Nephron (organoid): ENCODE results near the gene DRP2.

ENCODE experiments used
- H3K27ac Mint-ChIP-seq, 3 experiments: 2 replicates each; pipeline ENCODE4 v1.8.0; 2020; ENCODE audit warnings: mixed read lengths in 3 of 3, mild to moderate bottlenecking in 2 of 3, moderate library complexity in 1 of 3
- H3K27me3 Mint-ChIP-seq: 2 replicates; pipeline ENCODE4 v1.8.0; 2021; ENCODE audit warnings: low read depth, mild to moderate bottlenecking, moderate library complexity, mixed read lengths
- H3K36me3 Mint-ChIP-seq: 2 replicates; pipeline ENCODE4 v1.8.0; 2020; ENCODE audit warnings: low read depth, mixed read lengths
- H3K4me1 Mint-ChIP-seq: 2 replicates; pipeline ENCODE4 v1.8.0; 2020; ENCODE audit warnings: mixed read lengths
- H3K4me3 Mint-ChIP-seq, 3 experiments: 2 replicates each; pipeline ENCODE4 v1.8.0; 2020; ENCODE audit warnings: mild to moderate bottlenecking in 3 of 3, mixed read lengths in 3 of 3, moderate library complexity in 2 of 3
- H3K9me3 Mint-ChIP-seq: 2 replicates; pipeline ENCODE4 v1.8.0; 2020; ENCODE audit warnings: mixed read lengths
- CTCF ChIP-seq, 3 experiments: fragments of 200-600 bp; sonication (generic); IDR thresholded peaks; one replicate each; pipeline ENCODE4 v1.5.0; 2021; ENCODE audit warnings: antibody characterized with exemption in 3 of 3; ENCODE audit not compliant: unreplicated experiment in 3 of 3

DRP2 gene

GRCh38 chrX:101195442-101196173 lies 24.0 kb upstream of the DRP2 start:
- no peaks in the 10 kb centered on the region for H3K36me3 Mint-ChIP-seq
- no peak overlapping the region for H3K27ac Mint-ChIP-seq
- peaks cover 20% of the 10 kb centered on the region for H3K9me3 Mint-ChIP-seq
- no peaks in the 10 kb centered on the region for H3K4me1 Mint-ChIP-seq
- no peak overlapping the region for H3K4me3 Mint-ChIP-seq
- no peaks in the 10 kb centered on the region for H3K27me3 Mint-ChIP-seq
- TF ChIP-seq CTCF (IDR thresholded peaks at IDR 0.05; ENCODE audit: unreplicated experiment in 3 of 3) = no peak

GRCh38 chrX:101203761-101204351 lies 15.7 kb upstream of the DRP2 start:
- Mint-ChIP-seq H3K27me3 (no peaks in the 10 kb centered on the region), H3K9me3 (peaks cover 7% of the 10 kb centered on the region), H3K4me1 (peaks cover 9% of the 10 kb centered on the region), H3K27ac (peak overlapping the region in 1 of 3 experiments; percentile 69), H3K36me3 (no peaks in the 10 kb centered on the region), H3K4me3 (no peak overlapping the region)
- no peak for TF ChIP-seq CTCF (IDR thresholded peaks at IDR 0.05; ENCODE audit: unreplicated experiment in 3 of 3)

GRCh38 chrX:101206471-101206870 lies 13.1 kb upstream of the DRP2 start:
- H3K27me3 Mint-ChIP-seq = peaks cover 3% of the 10 kb centered on the region
- no peaks in the 10 kb centered on the region for H3K36me3 Mint-ChIP-seq
- H3K27ac Mint-ChIP-seq = no peak overlapping the region
- H3K9me3 Mint-ChIP-seq = peaks cover 7% of the 10 kb centered on the region
- peaks cover 14% of the 10 kb centered on the region for H3K4me1 Mint-ChIP-seq
- TF ChIP-seq CTCF (IDR thresholded peaks at IDR 0.05; ENCODE audit: unreplicated experiment in 3 of 3) = peak in 1 of 3 experiments; percentile 23
- no peak overlapping the region for H3K4me3 Mint-ChIP-seq

GRCh38 chrX:101208152-101208905 lies 11.3 kb upstream of the DRP2 start:
- peaks cover 10% of the 10 kb centered on the region for H3K9me3 Mint-ChIP-seq
- H3K27ac Mint-ChIP-seq = peak overlapping the region in 2 of 3 experiments; percentile 30 to 43
- H3K4me3 Mint-ChIP-seq = no peak overlapping the region
- peaks cover 3% of the 10 kb centered on the region for H3K27me3 Mint-ChIP-seq
- TF ChIP-seq CTCF (IDR thresholded peaks at IDR 0.05; ENCODE audit: unreplicated experiment in 3 of 3) = no peak
- H3K4me1 Mint-ChIP-seq = peaks cover 14% of the 10 kb centered on the region
- H3K36me3 Mint-ChIP-seq = no peaks in the 10 kb centered on the region

GRCh38 chrX:101210630-101211029 lies 9.0 kb upstream of the DRP2 start:
- no peak for TF ChIP-seq CTCF (IDR thresholded peaks at IDR 0.05; ENCODE audit: unreplicated experiment in 3 of 3)
- Mint-ChIP-seq H3K4me1 (peaks cover 14% of the 10 kb centered on the region), H3K36me3 (no peaks in the 10 kb centered on the region), H3K27ac (no peak overlapping the region), H3K27me3 (peaks cover 3% of the 10 kb centered on the region), H3K4me3 (no peak overlapping the region), H3K9me3 (peaks cover 6% of the 10 kb centered on the region)
